ENCODE measurements around the gene TRABD2B. TPM values are rescaled to one million over a fixed set of nuclear protein-coding genes. Genes with fewer than 3 reads are reported as not detected.

TRABD2B gene
- total RNA-seq, 1 donor from 2014 or later, result 1.4 TPM

DNA sequence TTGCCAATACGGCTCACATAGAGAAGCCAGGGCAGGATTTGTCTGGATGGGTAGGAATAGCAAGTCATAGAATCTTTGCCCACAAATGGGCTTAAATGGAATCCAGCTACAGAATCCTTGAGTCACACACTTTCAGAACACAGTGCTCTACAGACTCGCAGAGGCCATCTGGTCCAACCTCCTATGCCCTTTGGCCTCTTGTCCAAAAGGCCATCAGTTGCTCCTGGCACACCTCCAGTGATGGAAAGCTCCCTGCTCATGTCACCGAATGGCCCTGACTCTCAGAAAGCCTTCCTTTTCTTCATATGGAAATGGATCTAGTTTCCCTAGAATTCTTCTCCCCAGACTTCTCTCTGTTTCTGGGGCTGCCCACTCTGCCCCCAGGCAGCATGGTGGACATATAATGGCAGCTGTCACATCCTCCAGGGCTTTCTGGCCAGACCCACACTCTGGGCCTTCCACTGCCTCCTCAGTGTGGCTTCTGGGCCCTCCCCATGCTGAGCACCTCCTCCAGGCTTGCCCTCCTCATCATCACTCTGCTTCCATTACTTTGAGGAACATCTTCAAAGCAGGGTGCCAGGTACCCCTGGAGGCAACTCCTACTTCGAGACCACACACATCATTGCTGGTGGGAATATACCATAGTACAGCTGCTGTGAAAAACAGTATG is 33.6 kb upstream of the TRABD2B start:
- no peaks in the 10 kb centered on the region for H3K36me3 ChIP-seq
- no peaks in the 10 kb centered on the region for H3K27me3 ChIP-seq (ENCODE audit: low read depth)
- H3K4me1 ChIP-seq, result no peaks in the 10 kb centered on the region
- no peak overlapping the region for H3K27ac ChIP-seq (replicated peaks)
- H3K4me3 ChIP-seq, result no peak overlapping the region
- TF ChIP-seq, protein P1, sequence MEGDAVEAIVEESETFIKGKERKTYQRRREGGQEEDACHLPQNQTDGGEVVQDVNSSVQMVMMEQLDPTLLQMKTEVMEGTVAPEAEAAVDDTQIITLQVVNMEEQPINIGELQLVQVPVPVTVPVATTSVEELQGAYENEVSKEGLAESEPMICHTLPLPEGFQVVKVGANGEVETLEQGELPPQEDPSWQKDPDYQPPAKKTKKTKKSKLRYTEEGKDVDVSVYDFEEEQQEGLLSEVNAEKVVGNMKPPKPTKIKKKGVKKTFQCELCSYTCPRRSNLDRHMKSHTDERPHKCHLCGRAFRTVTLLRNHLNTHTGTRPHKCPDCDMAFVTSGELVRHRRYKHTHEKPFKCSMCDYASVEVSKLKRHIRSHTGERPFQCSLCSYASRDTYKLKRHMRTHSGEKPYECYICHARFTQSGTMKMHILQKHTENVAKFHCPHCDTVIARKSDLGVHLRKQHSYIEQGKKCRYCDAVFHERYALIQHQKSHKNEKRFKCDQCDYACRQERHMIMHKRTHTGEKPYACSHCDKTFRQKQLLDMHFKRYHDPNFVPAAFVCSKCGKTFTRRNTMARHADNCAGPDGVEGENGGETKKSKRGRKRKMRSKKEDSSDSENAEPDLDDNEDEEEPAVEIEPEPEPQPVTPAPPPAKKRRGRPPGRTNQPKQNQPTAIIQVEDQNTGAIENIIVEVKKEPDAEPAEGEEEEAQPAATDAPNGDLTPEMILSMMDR (IDR thresholded peaks at IDR 0.05; ENCODE audit: borderline replicate concordance), result no peak
- H3K9me3 ChIP-seq (replicated peaks), result no peaks in the 10 kb centered on the region
- intact Hi-C loops (cut with micrococcal nuclease), result no loop called here
- no peak for DNase-seq

DNA sequence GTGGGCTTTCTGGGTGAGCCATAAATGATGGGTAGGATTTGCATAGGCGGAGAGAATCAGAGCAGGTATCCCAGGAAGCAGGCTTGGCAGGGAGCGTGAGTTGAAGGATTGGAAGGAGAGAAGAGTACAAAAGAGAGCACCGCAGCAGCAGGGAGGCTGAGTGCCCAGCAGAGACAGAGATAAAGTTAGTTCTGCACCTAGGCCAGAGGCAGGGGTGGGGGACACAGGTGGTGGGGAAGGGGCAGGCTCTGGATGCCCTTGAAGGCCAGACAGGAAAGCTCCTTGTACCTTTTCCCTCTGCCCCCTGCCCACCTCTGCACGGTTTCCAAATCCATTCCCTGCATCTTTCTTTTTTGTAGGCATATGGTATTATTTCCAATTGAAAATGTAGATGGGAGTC is 33.0 kb upstream of the TRABD2B start:
- Histone ChIP-seq H3K9me3 (replicated peaks) (no peaks in the 10 kb centered on the region), H3K36me3 (no peaks in the 10 kb centered on the region), H3K4me3 (no peak overlapping the region), H3K27me3 (ENCODE audit: low read depth) (no peaks in the 10 kb centered on the region), H3K27ac (replicated peaks) (no peak overlapping the region), H3K4me1 (no peaks in the 10 kb centered on the region)
- TF ChIP-seq, protein P1 (IDR thresholded peaks at IDR 0.05; ENCODE audit: borderline replicate concordance), result no peak
- DNase-seq, result no peak
- intact Hi-C loops (cut with micrococcal nuclease), result no loop called here

DNA sequence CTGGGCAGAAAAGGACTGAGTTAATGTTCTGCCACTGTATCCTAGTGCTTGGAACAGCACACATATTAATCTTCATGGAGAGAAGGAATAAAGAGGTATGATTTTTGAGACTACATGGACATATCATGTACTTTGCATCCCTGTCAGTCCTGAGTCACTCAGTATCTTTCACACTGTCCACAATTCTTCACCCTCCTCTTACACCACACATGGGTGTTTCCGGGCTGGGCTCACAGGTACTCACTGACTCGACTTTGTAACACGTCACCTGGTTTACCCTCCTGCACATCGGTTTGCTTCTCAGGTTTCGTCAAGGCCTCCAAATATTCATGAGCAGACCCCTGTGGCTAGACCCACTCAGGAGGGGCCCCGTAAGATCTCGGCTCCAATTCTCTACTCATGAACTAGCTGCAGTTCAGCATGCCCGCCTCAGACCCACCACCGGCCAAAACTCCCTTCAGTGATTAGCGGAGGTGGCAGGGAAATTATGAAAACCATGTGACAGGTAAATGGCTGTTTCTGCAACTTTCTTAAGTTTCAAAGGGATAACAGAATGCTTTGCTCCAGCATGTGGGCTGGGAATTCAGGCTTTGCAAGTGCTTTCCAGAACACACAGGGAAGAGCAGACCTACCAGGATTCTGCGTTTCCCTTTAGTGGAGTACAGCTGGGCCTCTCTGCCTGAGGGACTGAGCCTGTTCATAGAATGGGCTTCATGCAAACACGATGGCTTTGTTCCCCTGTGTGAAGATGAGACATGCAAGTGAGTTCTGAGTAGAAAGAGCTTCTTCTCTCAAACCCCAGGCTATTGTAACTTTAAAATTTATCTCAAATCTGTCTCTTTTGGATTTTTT is 31.3 kb upstream of the TRABD2B start:
- intact Hi-C loops (cut with micrococcal nuclease), result no loop called here

DNA sequence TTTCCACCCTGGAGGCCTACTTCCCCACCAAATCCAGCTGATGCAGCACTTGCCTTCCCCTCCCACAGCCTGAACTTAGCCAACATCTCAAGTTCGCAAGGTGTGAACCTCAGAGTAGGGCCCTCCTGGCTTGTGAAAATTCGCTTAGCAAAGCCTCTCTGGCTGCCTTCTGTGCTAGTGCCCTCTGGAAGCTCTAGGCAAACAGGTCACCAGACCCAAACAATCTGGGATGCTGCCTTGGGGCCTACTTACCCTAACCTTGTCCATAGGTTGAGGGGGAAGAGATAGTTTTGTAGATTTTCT is 30.3 kb upstream of the TRABD2B start:
- intact Hi-C loops (cut with micrococcal nuclease), result no loop called here
- no peaks in the 10 kb centered on the region for H3K9me3 ChIP-seq (replicated peaks)
- H3K27me3 ChIP-seq (ENCODE audit: low read depth), result no peaks in the 10 kb centered on the region
- no peak overlapping the region for H3K4me3 ChIP-seq
- TF ChIP-seq, protein P1 (IDR thresholded peaks at IDR 0.05; ENCODE audit: borderline replicate concordance), result no peak
- H3K27ac ChIP-seq (replicated peaks), result no peak overlapping the region
- H3K36me3 ChIP-seq, result no peaks in the 10 kb centered on the region
- no peak for DNase-seq
- H3K4me1 ChIP-seq, result no peaks in the 10 kb centered on the region

More for the DNA sequence above, 31.3 kb upstream of the TRABD2B start:
- no peak for DNase-seq
- Histone ChIP-seq H3K4me3 (no peak overlapping the region), H3K27me3 (ENCODE audit: low read depth) (no peaks in the 10 kb centered on the region), H3K36me3 (no peaks in the 10 kb centered on the region), H3K9me3 (replicated peaks) (no peaks in the 10 kb centered on the region), H3K4me1 (no peaks in the 10 kb centered on the region), H3K27ac (replicated peaks) (no peak overlapping the region)
- TF ChIP-seq, protein P1 (IDR thresholded peaks at IDR 0.05; ENCODE audit: borderline replicate concordance), result no peak

DNA sequence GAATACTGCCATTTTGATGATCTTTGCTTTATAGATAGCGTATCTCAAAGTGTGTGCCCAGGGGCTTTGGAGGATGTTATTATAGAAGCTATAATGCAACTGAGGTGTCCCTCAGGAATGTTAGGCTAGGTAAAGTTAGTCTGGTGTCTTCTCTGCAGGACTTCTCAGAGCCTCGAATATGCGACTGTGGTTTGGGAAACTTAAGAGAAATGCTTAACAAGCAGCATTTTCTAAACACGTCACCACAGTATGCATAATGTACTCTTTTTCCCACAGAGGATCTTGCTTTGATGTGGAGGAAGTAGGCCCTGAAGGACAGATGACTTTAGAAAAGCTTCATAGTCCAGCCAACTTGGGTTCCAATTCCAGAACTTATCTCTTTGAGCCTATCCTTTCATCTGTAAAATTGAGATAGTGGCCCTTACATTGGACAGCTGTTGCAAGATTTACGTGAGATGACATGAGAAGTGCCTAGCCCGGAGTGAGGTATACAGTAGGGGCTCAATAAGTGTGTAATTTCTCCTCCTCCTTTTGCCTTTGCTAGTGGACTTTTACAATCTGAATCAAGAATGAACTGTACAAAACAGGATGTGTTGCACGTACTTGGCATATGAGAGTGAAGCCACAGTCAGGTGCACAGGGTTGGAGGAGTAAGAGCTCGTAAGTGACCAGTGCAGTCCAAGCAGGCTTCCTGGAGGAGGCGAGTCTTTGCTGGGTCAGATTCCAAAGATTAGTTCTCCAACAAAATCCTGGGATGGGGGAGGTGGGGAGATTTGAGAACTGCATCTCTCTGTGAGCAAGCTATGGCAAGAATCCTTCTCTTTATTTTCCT is 29.7 kb upstream of the TRABD2B start:
- Histone ChIP-seq H3K27me3 (ENCODE audit: low read depth) (no peaks in the 10 kb centered on the region), H3K36me3 (no peaks in the 10 kb centered on the region), H3K4me1 (no peaks in the 10 kb centered on the region), H3K27ac (replicated peaks) (no peak overlapping the region), H3K9me3 (replicated peaks) (no peaks in the 10 kb centered on the region), H3K4me3 (no peak overlapping the region)
- intact Hi-C loops (cut with micrococcal nuclease), result no loop called here
- TF ChIP-seq, protein P1 (IDR thresholded peaks at IDR 0.05; ENCODE audit: borderline replicate concordance), result no peak
- DNase-seq, result no peak
